ENCODE data around the gene C12orf75. TPM values are rescaled to one million over a fixed set of nuclear protein-coding genes. Genes with fewer than 3 reads are reported as not detected.
"Not testable (repeated sequence)": the region's sequence is repeated elsewhere in the genome, so short reads cannot be mapped to it uniquely, and the experiment has no call there.

The C12orf75 gene
- total RNA-seq, 2 donors from 2014 or later = 80.4 to 91.9 TPM

DNA sequence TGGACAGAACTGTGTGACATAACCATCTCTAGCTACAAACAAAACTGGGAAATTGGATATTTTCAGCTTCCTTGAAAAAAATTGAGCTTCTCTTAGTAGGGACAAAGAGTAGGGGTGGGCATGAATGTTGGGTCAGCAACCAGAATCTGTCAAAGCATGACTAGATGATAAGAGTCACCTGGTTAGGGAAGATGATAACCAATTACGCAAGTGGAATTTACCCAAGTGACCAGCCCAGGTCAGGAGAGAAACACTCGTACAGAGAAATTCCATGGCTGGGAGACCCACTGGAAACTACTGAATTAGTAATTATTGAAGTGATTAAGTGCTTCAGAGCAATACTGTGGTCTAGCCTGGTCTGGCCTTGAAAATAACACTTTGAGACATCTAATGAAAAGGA, 36.3 kb upstream of the C12orf75 start:
- TF ChIP-seq, protein P1, sequence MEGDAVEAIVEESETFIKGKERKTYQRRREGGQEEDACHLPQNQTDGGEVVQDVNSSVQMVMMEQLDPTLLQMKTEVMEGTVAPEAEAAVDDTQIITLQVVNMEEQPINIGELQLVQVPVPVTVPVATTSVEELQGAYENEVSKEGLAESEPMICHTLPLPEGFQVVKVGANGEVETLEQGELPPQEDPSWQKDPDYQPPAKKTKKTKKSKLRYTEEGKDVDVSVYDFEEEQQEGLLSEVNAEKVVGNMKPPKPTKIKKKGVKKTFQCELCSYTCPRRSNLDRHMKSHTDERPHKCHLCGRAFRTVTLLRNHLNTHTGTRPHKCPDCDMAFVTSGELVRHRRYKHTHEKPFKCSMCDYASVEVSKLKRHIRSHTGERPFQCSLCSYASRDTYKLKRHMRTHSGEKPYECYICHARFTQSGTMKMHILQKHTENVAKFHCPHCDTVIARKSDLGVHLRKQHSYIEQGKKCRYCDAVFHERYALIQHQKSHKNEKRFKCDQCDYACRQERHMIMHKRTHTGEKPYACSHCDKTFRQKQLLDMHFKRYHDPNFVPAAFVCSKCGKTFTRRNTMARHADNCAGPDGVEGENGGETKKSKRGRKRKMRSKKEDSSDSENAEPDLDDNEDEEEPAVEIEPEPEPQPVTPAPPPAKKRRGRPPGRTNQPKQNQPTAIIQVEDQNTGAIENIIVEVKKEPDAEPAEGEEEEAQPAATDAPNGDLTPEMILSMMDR (IDR thresholded peaks at IDR 0.05) = no peak

DNA sequence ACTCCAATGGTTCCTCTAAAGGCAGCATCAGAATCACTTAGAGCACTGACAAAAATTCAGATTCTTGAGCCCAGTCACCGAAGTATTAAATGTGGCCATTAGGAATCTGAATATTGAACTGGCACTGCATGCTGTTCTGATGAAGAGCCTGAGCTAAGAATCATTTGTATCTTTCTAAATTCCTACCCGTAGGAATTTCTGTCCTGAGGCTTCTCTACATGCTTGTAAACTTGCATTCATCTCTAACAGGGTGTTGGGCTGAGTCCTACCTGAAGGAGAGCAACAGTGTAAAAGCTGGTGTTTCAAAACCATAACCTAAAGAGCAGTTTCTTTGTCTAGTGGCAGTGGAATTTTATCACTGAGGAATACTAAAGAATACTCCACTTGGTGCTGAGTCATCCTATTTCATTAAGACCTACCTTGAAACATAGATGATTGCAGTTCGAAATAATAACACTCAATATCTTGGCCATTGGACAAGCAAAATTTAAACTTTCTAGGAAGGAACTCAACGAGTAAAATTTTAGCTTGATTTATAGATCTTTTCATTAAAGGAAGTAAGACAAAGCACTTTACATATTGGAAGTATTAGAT, 35.5 kb upstream of the C12orf75 start:
- DNase-seq (ENCODE audit: low spot score) (no peak), ATAC-seq (ENCODE audit: insufficient number of reproducible peaks, low FRiP score, low read depth) (no peak)
- peaks cover 0 to 17% of the 10 kb centered on the region in 2 donors for H3K4me1 ChIP-seq (ENCODE audit: control insufficient read depth in 1 of 2, low read depth in 2 of 2)
- H3K36me3 ChIP-seq = no peaks in the 10 kb centered on the region
- no peaks in the 10 kb centered on the region for H3K27me3 ChIP-seq (replicated peaks; ENCODE audit: insufficient read depth)
- H3K9me3 ChIP-seq = no peaks in the 10 kb centered on the region
- H3K27ac ChIP-seq = no peak overlapping the region
- TF ChIP-seq, protein P1 (IDR thresholded peaks at IDR 0.05) = no peak
- H3K4me3 ChIP-seq = no peak overlapping the region

More for the DNA sequence above, 36.3 kb upstream of the C12orf75 start:
- H3K36me3 ChIP-seq = no peaks in the 10 kb centered on the region
- H3K27ac ChIP-seq = no peak overlapping the region
- no peak for DNase-seq (ENCODE audit: low spot score)
- H3K4me3 ChIP-seq = no peak overlapping the region
- H3K9me3 ChIP-seq = no peaks in the 10 kb centered on the region
- no peak for ATAC-seq (ENCODE audit: insufficient number of reproducible peaks, low FRiP score, low read depth)
- H3K4me1 ChIP-seq (ENCODE audit: control insufficient read depth in 1 of 2, low read depth in 2 of 2) = peaks cover 0 to 17% of the 10 kb centered on the region in 2 donors
- no peaks in the 10 kb centered on the region for H3K27me3 ChIP-seq (replicated peaks; ENCODE audit: insufficient read depth)

DNA sequence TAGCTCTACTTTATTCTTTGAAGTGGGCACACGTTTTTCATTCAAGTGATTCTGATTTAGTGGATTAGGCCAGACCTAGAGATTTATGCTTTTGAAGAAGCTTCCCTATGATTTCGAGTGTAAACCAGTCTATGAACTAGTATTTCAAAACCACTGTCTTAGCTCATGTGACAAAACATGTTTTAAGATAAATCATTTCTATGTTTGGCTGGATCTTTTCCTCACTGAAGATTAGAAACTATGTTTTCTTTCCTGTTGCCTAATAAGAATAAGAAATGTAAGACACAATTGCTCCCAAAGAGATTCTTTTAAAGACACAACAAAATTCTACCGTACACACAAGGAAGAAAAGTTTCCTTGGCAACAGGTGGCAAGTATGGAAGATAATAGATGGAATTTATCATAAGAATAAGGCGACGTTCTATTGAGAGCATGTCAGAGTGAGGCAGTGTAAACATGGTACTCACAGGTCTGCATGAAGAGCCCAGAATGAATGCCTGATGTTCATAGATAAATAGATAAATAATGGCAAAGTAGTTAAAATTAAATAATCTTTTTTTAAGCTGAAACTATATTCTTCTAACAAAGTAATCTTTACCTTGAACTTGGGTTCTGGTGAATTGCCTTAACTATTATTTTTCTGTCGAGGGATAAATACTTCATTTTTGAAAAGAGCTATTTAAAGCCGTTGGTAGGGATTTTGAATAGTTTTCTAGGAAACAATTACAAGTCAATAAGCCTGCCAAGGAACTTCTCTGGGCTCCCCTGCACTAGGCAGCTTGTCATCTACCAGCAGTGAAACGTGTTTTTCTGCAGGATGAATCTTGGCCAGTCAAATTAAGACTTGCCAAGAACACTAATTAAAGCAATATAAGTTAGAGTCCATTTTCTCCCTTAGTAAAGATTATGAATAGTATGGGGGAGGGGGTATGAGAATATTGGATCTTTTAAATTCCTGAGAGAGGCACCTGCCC, 34.1 kb upstream of the C12orf75 start:
- H3K4me1 ChIP-seq (ENCODE audit: control insufficient read depth in 1 of 2, low read depth in 2 of 2) = peaks cover 0 to 17% of the 10 kb centered on the region in 2 donors
- no peak overlapping the region for H3K27ac ChIP-seq
- TF ChIP-seq, protein P1 (IDR thresholded peaks at IDR 0.05) = no peak
- no peak overlapping the region for H3K4me3 ChIP-seq
- no peak for DNase-seq (ENCODE audit: low spot score)
- no peaks in the 10 kb centered on the region for H3K36me3 ChIP-seq
- H3K27me3 ChIP-seq (replicated peaks; ENCODE audit: insufficient read depth) = no peaks in the 10 kb centered on the region
- ATAC-seq (ENCODE audit: insufficient number of reproducible peaks, low FRiP score, low read depth) = no peak
- H3K9me3 ChIP-seq = no peaks in the 10 kb centered on the region

DNA sequence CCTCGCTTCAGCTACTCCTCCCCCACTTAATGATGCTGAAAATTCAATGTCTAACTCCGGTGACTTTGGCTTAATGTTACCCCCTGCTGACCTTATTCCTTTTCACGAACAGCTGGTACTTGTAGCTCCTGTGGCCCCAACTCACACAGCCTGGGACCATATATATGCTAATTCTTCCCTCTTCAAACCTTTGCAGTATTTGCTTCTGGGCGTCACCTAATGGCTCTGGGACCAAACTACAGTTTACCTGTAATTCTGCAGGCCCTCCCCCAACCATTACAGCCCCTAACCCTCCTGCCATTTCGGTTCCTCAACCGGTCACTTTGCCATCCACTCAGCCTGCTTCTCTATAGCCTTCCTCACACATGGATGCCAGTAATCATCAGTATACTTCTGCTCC, 29.6 kb upstream of the C12orf75 start:
- H3K27me3 ChIP-seq (replicated peaks; ENCODE audit: insufficient read depth) = no peaks in the 10 kb centered on the region
- no peak for ATAC-seq (ENCODE audit: insufficient number of reproducible peaks, low FRiP score, low read depth)
- H3K9me3 ChIP-seq = no peaks in the 10 kb centered on the region
- H3K4me3 ChIP-seq = no peak overlapping the region
- H3K27ac ChIP-seq = no peak overlapping the region
- H3K36me3 ChIP-seq = no peaks in the 10 kb centered on the region
- TF ChIP-seq, protein P1 (IDR thresholded peaks at IDR 0.05) = no peak
- DNase-seq (ENCODE audit: low spot score) = no peak
- peaks cover 0 to 11% of the 10 kb centered on the region in 2 donors for H3K4me1 ChIP-seq (ENCODE audit: control insufficient read depth in 1 of 2, low read depth in 2 of 2)

DNA sequence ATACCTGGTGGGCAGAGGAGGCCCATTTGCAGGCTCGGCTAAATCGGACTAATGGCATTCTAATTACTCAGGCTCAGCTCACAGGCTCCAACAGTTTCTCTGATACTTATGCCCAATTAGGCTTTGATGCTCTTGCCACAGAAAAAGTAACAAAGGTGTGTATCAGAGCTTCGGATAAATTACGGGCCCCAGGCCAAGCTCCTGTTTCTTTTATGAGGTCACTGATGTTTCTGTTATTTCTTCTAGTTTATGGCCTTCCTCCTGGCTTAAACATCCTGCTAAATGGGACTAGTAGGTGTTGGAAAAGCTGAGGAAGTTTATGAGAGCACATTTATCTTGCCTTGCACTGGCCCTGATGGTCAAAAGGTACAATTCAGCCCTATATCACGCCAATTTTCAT, 28.8 kb upstream of the C12orf75 start:
- H3K9me3 ChIP-seq = no peaks in the 10 kb centered on the region
- no peaks in the 10 kb centered on the region for H3K27me3 ChIP-seq (replicated peaks; ENCODE audit: insufficient read depth)
- DNase-seq (ENCODE audit: low spot score) (no peak), ATAC-seq (ENCODE audit: insufficient number of reproducible peaks, low FRiP score, low read depth) (no peak)
- no peak overlapping the region for H3K27ac ChIP-seq
- peaks cover 0 to 3% of the 10 kb centered on the region in 2 donors for H3K4me1 ChIP-seq (ENCODE audit: control insufficient read depth in 1 of 2, low read depth in 2 of 2)
- H3K4me3 ChIP-seq = no peak overlapping the region
- TF ChIP-seq, protein P1 (IDR thresholded peaks at IDR 0.05) = no peak
- no peaks in the 10 kb centered on the region for H3K36me3 ChIP-seq

DNA sequence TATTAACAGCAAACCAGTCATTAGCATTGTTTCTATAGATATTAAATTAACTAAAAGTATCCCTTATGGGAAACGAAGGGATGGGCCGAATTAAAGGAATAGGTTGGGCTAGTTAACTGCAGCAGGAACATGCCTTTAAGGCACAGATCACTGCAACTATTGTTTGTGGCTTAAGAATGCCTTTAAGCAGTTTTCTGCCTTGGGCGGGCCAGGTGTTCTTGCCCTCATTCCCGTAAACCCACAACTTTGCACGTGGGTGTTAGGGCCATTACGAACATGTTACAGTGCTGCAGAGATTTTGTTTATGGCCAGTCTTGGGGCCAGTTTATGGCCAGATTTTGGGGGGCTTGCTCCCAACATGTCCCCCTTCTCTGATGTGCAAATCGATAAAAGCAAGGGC, 27.5 kb upstream of the C12orf75 start:
- H3K36me3 ChIP-seq; ATAC-seq (ENCODE audit: insufficient number of reproducible peaks, low FRiP score, low read depth); DNase-seq (ENCODE audit: low spot score); H3K9me3 ChIP-seq; H3K4me1 ChIP-seq (ENCODE audit: control insufficient read depth in 1 of 2, low read depth in 2 of 2); H3K27me3 ChIP-seq (replicated peaks; ENCODE audit: insufficient read depth); H3K4me3 ChIP-seq; H3K27ac ChIP-seq: not testable (repeated sequence)

DNA sequence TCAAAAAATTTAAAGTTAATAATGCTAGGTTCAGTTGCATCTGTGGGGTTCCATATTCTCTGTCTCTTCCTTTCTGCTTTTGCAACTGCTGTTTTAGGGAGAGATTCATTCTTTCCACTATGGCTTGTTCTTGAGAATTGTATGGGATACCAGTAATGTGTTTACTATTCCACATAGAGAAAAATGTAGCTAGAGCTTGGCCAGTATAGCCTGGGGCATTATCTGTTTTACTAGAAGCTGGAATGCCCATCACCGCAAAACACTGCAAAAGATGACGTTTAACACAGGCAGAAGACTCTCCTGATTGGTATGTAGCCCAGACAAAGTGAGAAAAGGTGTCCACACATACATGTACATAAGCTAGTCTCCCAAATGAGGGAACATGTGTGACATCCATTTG, 25.9 kb upstream of the C12orf75 start:
- not testable (repeated sequence) for H3K36me3 ChIP-seq; DNase-seq (ENCODE audit: low spot score); H3K27ac ChIP-seq; H3K27me3 ChIP-seq (replicated peaks; ENCODE audit: insufficient read depth); H3K9me3 ChIP-seq; ATAC-seq (ENCODE audit: insufficient number of reproducible peaks, low FRiP score, low read depth); H3K4me3 ChIP-seq
- H3K4me1 ChIP-seq (ENCODE audit: control insufficient read depth in 1 of 2, low read depth in 2 of 2) = peaks cover 5 to 10% of the 10 kb centered on the region in 2 donors
